GOT3 (cell line): ENCODE data around the gene PC.

Experiments
- DNase-seq: peaks from one replicate; lab custom pipeline; 2025; ENCODE audit warnings: mixed read lengths; lab: John Stamatoyannopoulos, UW

The PC gene

GRCh38 chr11:66884443-66884842 is 73.7 kb downstream of the PC start:
- no peak for DNase-seq

- DNase-seq = no peak
Observed at GRCh38 chr11:66883016-66883965, 74.9 kb downstream of the PC start.

- no peak for DNase-seq
Observed at GRCh38 chr11:66882561-66883015, 75.6 kb downstream of the PC start.

GRCh38 chr11:66881927-66882452 is 76.2 kb downstream of the PC start:
- no peak for DNase-seq

- DNase-seq = no peak
Observed at GRCh38 chr11:66881451-66881835, 76.7 kb downstream of the PC start.

- DNase-seq = no peak
Observed at GRCh38 chr11:66880496-66881450, 77.4 kb downstream of the PC start.

GRCh38 chr11:66879999-66880398 is 78.2 kb downstream of the PC start:
- DNase-seq = no peak

GRCh38 chr11:66879583-66879982 is 78.6 kb downstream of the PC start:
- DNase-seq = no peak

GRCh38 chr11:66879000-66879399 is 79.2 kb downstream of the PC start:
- DNase-seq = no peak

GRCh38 chr11:66878474-66878873 is 79.7 kb downstream of the PC start:
- no peak for DNase-seq

GRCh38 chr11:66877588-66878385 is 80.4 kb downstream of the PC start:
- no peak for DNase-seq

GRCh38 chr11:66875378-66875777 is 82.8 kb downstream of the PC start:
- DNase-seq = no peak

- no peak for DNase-seq
Observed at GRCh38 chr11:66874232-66874631, 84.0 kb downstream of the PC start.

- DNase-seq = no peak
Observed at GRCh38 chr11:66871521-66871901, 86.7 kb downstream of the PC start.

- no peak for DNase-seq
Observed at GRCh38 chr11:66870616-66871520, 87.3 kb downstream of the PC start.

GRCh38 chr11:66870131-66870530 is 88.1 kb downstream of the PC start:
- no peak for DNase-seq

GRCh38 chr11:66869567-66869870 is 88.7 kb downstream of the PC start:
- no peak for DNase-seq

- no peak for DNase-seq
Observed at GRCh38 chr11:66868726-66869566, 89.2 kb downstream of the PC start.

- no peak for DNase-seq
Observed at GRCh38 chr11:66868082-66868725, 90.0 kb downstream of the PC start.
